Testis (tissue), 3 donors: ENCODE measurements around the gene TAC4. TPM values are rescaled to one million over a fixed set of nuclear protein-coding genes. Genes with fewer than 3 reads are reported as not detected.

ENCODE experiments used
- DNase-seq: peaks from one replicate; pipeline ENCODE4 v3.0.0-alpha.2; 2019
- H3K27ac ChIP-seq, 2 donors: fragments of 200-600 bp; sonication (generic); one replicate each; pipeline ENCODE4 v1.5.1; 2019
- H3K27me3 ChIP-seq: fragments of 200-600 bp; sonication (generic); one replicate; pipeline ENCODE4 v1.5.1; 2019
- H3K36me3 ChIP-seq: fragments of 200-600 bp; sonication (generic); one replicate; pipeline ENCODE4 v1.5.1; 2017; ENCODE audit warnings: low read depth; ENCODE audit errors: missing control alignments
- H3K4me1 ChIP-seq: fragments of 200-600 bp; sonication (generic); one replicate; pipeline ENCODE4 v1.5.1; 2019
- H3K4me3 ChIP-seq, 2 donors: fragments of 200-600 bp; sonication (generic); one replicate each; pipeline ENCODE4 v1.5.1; 2017 to 2019
- H3K9me3 ChIP-seq: fragments of 200-600 bp; sonication (generic); one replicate; pipeline ENCODE4 v1.5.1; 2017
- POLR2A ChIP-seq: fragments of 450-650 bp; IDR thresholded peaks from one replicate; pipeline ENCODE4 v1.6.1; 2017; ENCODE audit warnings: antibody characterized with exemption, mild to moderate bottlenecking, moderate library complexity
- WGBS, 2 donors: methylation state at CpG; one replicate each; pipeline ENCODE4 v1.1.5; 2018; 5-methylcytosine and 5-hydroxymethylcytosine counted together
- intact Hi-C: fragments of 100-400 bp; cut with DNase I; formaldehyde crosslinking; loops from one replicate; pipeline ENCODE4 v1.15.1; 2023; ENCODE audit warnings: low total_unique reads
- polyA plus RNA-seq: library from polyadenylated mRNA; stranded (reverse); fragments of 350-450 nt; fragmentation: Illumina TruSeq; extraction: RNeasy Lipid Tissue Mini Kit (QIAGEN cat#74804); gene quantifications from one replicate; pipeline ENCODE4 v1.2.3, GENCODE V29; 2014; ENCODE audit warnings: low read depth, low replicate concordance; ENCODE audit not compliant: insufficient read depth
- total RNA-seq, 2 donors: library from RNA; depleted of rRNA; stranded (reverse); fragments of >200 nt; gene quantifications; one replicate each; pipeline ENCODE4 v1.2.3, GENCODE V29; 2016
- TF ChIP-seq, protein P1 (sequence below), 3 experiments: fragments of 450-650 bp in 2 of 3; fragments of 200-600 bp in 1 of 3; sonication (generic) in 1 of 3; IDR thresholded peaks; one replicate each; pipeline ENCODE4 v1.5.1; 2016 to 2019; ENCODE audit warnings: antibody characterized with exemption in 3 of 3, mild to moderate bottlenecking in 2 of 3, moderate library complexity in 1 of 3

TAC4 gene
- total and polyA plus RNA-seq, 3 donors from 2014 or later: not detected

DNA sequence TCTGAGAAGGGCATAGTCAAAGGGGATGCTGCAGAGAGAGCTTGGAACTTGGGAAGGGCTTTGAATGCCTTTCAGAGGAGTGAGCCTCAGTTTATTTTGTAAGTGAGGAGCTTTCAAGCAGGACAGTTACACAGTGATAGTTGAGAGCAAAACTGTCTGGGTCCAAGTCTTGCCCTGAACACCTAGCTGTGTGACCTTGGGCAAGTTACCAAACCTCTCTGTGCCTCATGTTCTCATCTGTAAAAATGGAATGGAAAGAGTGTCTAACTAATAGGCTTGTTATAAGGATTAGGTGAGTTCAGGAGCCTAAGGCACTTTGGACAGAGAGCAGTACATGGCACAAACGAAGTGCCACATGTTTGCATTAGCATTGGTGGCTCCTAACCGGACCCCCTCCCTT lies 27.0 kb upstream of the TAC4 start:
- no peak for DNase-seq
- H3K4me3 ChIP-seq: no peak overlapping the region
- H3K27me3 ChIP-seq: no peaks in the 10 kb centered on the region
- no peaks in the 10 kb centered on the region for H3K36me3 ChIP-seq
- no peak overlapping the region for H3K27ac ChIP-seq
- H3K4me1 ChIP-seq: no peaks in the 10 kb centered on the region
- TF ChIP-seq, protein P1, sequence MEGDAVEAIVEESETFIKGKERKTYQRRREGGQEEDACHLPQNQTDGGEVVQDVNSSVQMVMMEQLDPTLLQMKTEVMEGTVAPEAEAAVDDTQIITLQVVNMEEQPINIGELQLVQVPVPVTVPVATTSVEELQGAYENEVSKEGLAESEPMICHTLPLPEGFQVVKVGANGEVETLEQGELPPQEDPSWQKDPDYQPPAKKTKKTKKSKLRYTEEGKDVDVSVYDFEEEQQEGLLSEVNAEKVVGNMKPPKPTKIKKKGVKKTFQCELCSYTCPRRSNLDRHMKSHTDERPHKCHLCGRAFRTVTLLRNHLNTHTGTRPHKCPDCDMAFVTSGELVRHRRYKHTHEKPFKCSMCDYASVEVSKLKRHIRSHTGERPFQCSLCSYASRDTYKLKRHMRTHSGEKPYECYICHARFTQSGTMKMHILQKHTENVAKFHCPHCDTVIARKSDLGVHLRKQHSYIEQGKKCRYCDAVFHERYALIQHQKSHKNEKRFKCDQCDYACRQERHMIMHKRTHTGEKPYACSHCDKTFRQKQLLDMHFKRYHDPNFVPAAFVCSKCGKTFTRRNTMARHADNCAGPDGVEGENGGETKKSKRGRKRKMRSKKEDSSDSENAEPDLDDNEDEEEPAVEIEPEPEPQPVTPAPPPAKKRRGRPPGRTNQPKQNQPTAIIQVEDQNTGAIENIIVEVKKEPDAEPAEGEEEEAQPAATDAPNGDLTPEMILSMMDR (IDR thresholded peaks at IDR 0.05): no peak
- no peak for TF ChIP-seq POLR2A
- no peaks in the 10 kb centered on the region for H3K9me3 ChIP-seq
- intact Hi-C loops: loop anchor here (5.0 kb wide), 1 partner anchor 122 kb away; the partner anchor contains the start of gene DLX3
- 80 to 92% methylated on average over 2 of the region's 2 CpGs for WGBS, 2 donors

DNA sequence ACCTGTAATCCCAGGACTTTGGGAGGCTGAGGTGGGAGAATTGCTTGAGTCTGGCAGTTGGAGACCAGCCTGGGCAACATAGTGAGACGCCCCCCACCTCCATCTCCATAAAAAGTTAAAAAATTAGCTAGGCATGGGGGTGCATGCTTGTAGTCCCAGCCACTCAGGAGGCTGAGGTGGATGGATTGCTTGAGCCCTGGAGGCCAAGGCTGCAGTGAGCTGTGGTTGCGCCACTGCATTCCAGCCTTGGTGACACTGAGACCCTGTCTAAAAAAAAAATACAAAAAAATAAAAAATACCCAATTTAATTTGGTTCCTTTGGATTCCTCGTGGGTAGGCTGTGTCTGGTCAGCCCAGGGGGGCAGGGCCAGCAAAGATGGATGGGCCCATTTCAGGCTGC lies 26.1 kb upstream of the TAC4 start:
- Histone ChIP-seq H3K4me3 (no peak overlapping the region), H3K36me3 (no peaks in the 10 kb centered on the region), H3K27ac (no peak overlapping the region), H3K27me3 (no peaks in the 10 kb centered on the region), H3K4me1 (no peaks in the 10 kb centered on the region), H3K9me3 (no peaks in the 10 kb centered on the region)
- TF ChIP-seq POLR2A: no peak
- TF ChIP-seq, protein P1 (IDR thresholded peaks at IDR 0.05): no peak
- intact Hi-C loops: no loop called here
- no peak for DNase-seq
- WGBS, 2 donors: 84 to 85% methylated on average over 3 of the region's 3 CpGs

DNA sequence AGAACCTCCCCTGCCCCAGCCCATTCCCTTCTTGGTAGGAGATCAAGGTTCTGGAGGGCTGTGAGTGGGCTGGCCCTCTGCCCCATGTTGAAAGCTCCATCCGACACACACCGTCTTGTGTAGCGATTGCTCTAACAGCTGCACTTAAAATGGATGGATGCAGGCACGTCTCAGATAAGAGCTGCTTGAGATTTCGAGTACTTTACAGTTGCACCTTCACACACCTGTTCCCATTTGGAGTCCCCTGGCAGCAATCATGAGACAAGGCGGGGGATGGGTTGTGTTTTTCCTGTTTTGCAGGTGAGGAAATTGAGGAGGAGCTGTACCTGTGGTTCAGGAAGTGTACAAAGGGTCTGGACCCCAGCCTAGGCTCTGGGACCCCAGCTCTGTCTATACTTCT lies 25.6 kb upstream of the TAC4 start:
- Histone ChIP-seq H3K27ac (no peak overlapping the region), H3K36me3 (no peaks in the 10 kb centered on the region), H3K4me3 (no peak overlapping the region), H3K27me3 (no peaks in the 10 kb centered on the region), H3K4me1 (no peaks in the 10 kb centered on the region), H3K9me3 (no peaks in the 10 kb centered on the region)
- no peak for DNase-seq
- TF ChIP-seq, protein P1 (IDR thresholded peaks at IDR 0.05): no peak
- no peak for TF ChIP-seq POLR2A
- 81 to 86% methylated on average over 6 of the region's 6 CpGs for WGBS, 2 donors
- intact Hi-C loops: no loop called here

DNA sequence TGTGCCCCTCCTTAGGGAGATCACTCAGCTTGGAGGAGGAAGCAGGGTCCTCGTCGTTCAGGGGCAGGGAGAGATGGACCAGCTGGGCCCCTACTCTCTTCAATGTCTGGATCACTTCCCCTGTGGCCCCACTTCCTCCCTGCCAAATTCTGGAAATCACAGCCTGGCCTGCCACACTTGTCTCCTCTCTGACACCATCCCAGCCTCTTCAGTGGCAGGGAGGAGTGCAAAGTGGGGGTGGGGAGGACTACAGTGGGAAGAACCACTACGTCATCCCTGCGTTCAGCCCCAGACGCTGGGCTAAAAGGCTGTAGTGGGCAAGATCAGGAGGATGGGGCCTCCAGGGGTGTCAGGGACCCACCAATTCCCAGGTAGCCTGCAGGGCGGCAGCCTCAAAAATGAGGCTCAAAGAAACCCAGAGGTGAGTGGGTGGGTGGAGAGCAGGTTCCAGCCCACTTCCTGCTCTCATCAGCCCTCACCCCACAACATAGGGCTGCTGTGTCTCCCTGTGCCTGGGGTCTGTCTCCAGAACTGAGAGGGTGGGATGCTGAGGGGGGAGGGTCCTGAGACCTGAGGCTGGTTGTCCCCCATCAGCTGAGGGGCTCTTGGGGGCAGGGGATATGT lies 25.0 kb upstream of the TAC4 start:
- no peaks in the 10 kb centered on the region for H3K4me1 ChIP-seq
- no peak overlapping the region for H3K27ac ChIP-seq
- H3K36me3 ChIP-seq: no peaks in the 10 kb centered on the region
- H3K4me3 ChIP-seq: no peak overlapping the region
- intact Hi-C loops: no loop called here
- no peaks in the 10 kb centered on the region for H3K9me3 ChIP-seq
- DNase-seq: no peak
- no peaks in the 10 kb centered on the region for H3K27me3 ChIP-seq
- 85 to 92% methylated on average over 6 of the region's 6 CpGs for WGBS, 2 donors
- TF ChIP-seq POLR2A: no peak
- TF ChIP-seq, protein P1 (IDR thresholded peaks at IDR 0.05): no peak

DNA sequence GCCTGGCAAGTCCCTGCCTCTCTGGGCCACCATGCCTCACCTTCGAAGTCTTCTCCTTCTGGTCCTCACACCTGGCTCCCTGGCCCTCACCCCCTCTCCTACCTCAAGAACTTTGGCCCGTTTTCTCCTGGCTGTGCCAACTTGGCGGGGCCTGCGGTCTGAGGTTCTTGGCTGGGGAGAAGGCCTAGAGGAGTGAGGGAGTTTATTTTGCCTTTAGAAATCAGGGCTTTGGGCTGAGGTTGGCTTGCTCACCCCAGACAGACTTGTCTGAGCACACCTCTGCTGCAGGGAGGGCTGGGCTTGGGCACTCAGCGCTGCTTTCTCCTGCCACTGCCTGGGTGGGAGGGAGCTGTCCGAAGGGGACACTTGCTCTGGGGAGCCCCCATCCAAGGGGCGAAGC lies 23.3 kb upstream of the TAC4 start:
- intact Hi-C loops: no loop called here
- no peak overlapping the region for H3K27ac ChIP-seq
- no peaks in the 10 kb centered on the region for H3K4me1 ChIP-seq
- no peaks in the 10 kb centered on the region for H3K27me3 ChIP-seq
- DNase-seq: no peak
- TF ChIP-seq POLR2A: no peak
- TF ChIP-seq, protein P1 (IDR thresholded peaks at IDR 0.05): no peak
- no peaks in the 10 kb centered on the region for H3K36me3 ChIP-seq
- no peak overlapping the region for H3K4me3 ChIP-seq
- H3K9me3 ChIP-seq: no peaks in the 10 kb centered on the region
- WGBS, 2 donors: 90 to 91% methylated on average over 7 of the region's 7 CpGs
